Measurements from ENCODE around the gene MRC2.
A peak's percentile ranks its signal among the peaks of the same experiment; 100 is the strongest.

Gene MRC2

DNA sequence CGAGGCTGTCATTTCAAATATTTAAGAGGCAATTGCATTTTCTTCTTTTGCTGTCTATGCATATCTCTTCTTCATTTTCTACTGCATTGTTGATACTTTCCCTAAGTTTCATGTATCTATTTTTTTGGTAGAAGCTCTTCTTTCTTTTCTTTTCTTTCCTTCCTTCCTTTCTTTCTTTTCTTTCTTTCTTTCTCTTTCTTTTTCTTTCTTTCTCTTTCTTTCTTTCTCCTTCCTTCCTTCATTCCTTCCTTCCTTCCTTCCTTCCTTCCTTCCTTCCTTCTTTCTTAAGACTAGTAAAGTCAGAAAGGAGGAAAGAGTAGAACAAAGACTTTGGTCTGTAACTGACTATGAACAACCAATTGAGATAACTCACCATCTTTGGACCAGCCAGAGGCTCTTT lies 33.9 kb downstream of the MRC2 start:
- no peak for DNase-seq

DNA sequence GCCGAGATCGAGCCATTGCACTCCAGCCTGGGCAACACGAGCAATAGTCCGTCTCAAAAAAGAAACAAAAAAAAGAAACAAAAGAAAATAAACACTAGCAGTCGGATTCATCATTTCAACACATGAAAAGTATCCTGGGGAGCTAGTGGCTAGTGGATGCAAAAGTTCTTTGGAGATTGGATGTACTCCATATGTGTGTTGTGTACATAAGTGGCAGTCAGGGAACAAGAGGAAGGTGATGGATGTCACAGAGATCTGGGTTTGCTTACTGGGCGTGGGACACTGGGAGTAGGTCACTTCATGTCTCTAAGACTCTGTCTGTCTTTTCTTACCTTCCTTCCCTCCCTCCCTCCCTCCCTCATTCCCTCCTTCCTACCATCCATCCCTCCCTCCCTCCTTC lies 35.4 kb downstream of the MRC2 start:
- no peak for DNase-seq

DNA sequence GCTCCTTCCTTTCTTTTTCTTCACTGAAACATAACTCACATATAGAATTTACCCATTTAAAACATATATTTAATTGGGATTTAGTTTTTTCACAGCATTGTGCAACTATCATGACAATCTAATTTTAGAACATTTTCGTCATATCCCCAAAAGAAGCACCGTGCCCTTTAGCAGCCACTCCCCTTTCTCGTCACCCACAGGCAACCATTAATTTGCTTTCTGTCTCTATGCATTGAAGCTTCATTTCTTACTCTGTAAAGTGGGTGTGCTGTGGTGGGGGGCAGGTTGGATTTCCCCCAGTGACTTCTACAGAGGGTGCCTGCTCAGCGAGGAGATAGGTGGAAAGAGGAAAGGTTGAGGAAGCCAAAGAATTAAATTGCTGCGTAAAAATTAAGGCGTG lies 35.8 kb downstream of the MRC2 start:
- no peak for DNase-seq

DNA sequence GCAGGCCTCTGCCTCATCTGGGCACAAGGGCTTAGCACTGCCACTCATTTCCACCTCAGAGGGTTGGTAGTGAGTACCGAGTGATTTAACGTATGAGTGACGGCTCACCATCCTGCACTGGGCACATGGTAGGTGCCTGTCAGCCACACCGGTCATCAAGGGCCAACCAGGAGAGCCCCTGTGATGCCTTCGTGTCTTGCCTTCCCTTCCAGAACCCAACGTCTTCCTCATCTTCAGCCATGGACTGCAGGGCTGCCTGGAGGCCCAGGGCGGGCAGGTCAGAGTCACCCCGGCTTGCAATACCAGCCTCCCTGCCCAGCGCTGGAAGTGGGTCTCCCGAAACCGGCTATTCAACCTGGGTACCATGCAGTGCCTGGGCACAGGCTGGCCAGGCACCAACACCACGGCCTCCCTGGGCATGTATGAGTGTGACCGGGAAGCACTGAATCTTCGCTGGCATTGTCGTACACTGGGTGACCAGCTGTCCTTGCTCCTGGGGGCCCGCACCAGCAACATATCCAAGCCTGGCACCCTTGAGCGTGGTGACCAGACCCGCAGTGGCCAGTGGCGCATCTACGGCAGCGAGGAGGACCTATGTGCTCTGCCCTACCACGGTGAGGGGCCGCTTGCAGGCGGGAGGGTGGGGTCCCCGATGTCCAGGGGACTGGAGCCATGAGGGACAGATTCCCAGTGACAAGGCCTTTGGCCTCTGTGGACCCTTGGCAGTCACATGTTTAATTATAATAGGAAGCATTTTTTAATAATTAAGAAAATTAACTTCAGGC lies 37.1 kb downstream of the MRC2 start:
- DNase-seq = no peak

DNA sequence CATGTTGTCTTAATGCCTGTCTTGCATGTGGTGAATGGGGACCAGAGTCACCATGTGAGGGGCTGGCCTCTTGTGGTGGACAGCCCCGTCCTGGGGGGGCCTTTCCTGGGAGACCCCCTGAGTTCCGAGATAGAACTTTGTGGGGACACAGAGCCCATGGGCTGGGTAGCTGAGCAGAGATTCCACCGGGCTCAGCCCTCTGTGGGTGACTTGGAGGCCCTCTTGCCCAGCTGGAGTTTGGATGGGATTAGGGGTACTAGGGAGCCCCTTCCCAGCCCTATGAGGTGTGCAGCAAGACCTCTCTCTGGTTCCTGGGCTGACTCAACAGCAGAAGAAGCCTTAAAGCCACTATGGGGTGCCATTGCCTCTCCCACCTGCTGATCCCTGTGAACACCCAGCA lies 38.1 kb downstream of the MRC2 start:
- DNase-seq = no peak

DNA sequence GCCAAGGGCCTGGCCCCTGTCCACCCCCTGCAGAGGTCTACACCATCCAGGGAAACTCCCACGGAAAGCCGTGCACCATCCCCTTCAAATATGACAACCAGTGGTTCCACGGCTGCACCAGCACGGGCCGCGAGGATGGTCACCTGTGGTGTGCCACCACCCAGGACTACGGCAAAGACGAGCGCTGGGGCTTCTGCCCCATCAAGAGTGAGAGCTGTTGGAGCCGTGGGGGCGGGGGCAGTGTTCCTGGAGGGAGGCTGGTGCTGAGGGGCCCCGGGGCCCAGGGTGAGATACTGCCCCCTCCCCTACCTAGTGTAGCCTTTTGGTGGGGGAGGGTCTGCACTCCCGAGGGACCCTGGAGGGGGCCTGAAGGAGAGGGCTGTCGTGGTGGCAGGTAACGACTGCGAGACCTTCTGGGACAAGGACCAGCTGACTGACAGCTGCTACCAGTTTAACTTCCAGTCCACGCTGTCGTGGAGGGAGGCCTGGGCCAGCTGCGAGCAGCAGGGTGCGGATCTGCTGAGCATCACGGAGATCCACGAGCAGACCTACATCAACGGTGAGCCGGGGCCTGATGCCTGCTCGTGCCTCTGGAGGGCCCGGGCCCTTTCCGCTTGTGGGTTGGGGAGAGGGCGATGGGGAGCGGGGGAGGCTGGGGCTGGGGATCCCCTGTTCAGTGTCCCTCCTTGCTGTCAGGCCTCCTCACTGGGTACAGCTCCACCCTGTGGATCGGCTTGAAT lies 38.8 kb downstream of the MRC2 start:
- DNase-seq = no peak

DNA sequence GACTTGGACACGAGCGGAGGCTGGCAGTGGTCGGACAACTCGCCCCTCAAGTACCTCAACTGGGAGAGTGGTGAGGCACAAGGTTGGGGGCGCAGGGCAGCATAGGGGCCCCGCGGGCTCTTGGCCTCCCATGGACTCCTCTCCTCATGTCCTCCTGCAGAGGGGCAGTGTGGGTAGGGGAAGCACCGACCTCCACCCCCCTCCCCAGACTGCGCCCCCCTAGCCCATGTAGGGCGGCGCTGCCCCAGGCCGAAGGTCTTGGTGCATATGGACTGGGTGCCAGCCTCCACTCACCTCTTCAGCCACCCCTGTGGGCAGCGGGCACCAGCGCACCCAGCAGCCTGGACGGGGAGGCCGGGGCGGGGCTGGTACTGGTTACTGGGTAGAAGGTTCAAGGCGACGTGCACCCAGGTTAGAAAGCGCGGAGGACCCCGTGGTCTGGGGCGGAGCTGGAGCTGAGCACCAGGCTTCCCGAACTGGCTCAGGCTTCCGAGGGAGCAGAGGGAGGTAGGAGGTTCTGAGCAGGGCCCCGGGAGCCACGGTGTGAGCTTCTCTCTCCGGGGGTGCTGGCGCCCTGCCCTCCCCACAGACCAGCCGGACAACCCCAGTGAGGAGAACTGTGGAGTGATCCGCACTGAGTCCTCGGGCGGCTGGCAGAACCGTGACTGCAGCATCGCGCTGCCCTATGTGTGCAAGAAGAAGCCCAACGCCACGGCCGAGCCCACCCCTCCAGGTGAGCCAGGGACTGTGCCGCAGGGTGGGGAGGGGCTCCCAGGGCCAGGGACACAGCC lies 39.5 kb downstream of the MRC2 start:
- DNase-seq = no peak

DNA sequence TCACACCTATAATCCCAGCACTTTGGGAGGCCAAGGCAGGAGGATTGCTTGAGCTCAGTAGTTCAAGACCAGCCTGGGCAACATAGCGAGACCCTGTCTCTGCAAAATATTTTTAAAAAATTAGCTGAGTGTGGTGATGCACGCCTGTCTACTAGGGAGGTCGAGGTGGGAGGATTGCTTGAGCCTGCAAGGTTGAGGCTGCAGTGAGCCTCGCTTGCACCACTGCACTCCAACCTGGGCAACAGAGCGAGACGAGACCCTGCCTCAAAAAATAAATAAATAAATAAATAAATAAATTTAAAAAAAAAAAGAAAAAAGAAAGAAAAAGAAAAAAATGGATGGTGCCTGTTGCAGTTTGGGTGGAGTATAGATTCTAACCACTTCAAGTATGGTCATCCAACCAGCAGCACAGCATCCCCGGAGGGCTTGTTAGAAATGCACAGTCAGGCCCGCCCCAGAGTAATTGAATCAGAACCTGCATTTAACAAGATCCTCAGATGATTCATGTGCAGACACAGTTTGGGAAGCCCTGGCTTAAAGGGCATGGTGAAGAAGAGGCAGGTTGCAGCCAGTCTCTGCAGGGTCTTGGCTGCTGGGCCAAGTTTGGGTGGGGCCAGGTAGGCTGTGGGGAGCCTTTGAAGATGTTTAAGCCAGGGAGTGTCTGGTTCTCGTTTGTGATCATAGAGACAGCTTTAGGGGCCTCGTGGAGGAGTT lies 40.8 kb downstream of the MRC2 start:
- no peak for DNase-seq

DNA sequence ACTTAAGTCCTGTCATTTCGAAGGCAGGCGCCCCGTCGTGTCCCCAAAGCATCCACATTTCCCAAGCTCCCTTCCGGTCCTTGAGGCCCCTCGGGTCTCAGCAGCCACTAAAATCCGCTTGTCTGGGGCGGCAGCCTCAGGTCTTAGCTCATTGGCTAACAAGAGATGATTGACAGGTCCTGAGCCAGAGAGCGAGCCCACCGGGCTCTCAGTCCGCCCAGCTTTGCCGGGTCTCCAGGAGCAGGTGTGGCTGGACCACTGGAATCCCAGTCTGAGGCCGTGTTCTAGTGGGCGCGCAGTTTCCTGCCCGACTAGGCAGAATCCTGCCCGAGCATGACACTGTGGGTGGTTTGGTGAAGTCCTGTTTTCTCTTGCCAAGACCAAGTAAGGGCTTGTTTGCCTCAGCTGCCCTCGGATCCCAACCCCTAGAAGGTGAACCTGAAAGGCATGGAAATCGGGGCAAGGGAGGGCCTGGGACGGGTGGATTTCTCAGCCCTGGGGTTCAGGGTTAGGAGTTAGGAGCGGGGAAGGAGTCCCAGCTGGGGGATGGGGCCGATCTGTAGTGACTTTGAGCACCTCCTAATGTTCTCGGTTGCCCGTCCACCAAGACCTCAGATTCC lies 42.8 kb downstream of the MRC2 start:
- DNase-seq = no peak

DNA sequence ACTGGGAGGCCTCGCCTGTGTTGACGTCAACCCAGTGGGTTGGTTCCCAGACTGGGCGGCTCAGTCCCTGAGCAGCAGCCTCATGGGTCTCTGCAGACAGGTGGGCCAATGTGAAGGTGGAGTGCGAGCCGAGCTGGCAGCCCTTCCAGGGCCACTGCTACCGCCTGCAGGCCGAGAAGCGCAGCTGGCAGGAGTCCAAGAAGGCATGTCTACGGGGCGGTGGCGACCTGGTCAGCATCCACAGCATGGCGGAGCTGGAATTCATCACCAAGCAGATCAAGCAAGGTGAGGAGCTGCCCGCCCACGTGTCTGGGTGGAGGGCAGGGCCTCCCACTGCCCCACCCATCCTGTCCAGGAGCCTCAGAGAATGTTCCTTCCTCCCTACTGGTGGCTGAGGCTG lies 44.1 kb downstream of the MRC2 start:
- DNase-seq = peak; percentile 70

DNA sequence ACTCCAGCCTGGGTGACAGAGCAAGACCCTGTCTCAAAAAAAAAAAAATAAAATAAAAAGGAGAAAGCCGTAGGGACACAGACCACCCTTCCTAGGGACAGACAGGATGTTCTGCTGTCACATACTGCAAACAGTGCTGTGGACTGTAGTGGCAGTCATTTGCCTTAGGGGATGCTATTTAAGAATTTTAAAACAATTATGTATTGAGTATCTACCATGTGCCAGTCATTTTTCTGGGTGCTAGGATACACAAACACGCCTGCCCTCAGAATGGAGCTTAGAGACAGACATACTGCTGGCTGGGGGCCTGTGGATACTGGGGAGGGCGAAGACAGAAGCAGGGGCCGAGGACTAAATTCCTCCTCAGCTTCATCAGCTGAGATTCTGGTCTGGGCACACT lies 45.5 kb downstream of the MRC2 start:
- no peak for DNase-seq

DNA sequence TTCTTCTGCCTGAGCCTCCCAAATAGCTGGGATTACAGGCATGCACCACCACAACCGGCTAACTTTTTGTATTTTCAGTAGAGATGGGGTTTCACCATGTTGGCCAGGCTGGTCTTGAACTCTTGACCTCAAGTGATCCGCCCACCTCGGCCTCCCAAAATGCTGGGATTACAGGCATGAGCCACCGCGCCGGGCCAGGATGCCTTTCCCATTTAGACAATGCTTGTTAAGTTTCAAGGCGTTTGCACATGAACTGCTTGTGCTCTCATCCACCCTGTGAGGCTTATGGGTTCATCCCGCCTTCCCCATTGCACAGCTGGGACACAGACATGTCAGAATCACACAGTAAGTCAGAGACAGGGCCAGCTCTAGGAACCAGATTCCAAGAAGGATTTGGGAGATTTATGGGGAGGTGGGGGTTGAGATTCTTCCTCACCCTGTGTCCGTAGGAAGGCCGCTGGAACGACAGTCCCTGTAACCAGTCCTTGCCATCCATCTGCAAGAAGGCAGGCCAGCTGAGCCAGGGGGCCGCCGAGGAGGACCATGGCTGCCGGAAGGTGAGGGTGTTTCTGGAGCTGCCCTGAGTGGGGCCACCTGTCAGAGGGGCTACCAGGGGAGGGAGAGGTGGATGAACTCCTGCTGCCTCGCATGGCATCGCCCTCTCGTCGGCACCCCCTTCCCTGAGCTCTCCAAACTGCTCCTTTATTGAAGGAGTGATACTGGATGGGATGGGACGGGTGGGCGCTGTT lies 46.3 kb downstream of the MRC2 start:
- DNase-seq = no peak

DNA sequence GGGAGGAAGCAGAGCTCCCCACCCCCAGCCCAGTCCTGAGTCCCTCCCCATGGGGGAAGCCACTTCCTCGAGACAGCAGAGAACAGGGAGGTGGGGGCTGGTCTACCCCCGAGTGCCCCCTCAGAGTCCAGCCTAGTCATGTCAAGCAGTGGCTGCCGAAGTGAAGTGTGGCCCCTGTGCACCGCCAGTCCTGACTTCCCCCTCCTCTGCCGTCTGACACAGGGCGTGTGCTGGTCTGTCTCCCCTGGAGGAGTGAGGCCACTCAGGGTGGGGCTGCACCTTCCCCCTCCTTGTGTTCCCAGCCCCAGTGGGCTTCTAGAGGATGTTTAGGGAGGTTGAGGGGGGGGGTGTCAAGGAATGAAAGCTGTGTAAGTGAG lies 46.9 kb downstream of the MRC2 start:
- no peak for DNase-seq

DNA sequence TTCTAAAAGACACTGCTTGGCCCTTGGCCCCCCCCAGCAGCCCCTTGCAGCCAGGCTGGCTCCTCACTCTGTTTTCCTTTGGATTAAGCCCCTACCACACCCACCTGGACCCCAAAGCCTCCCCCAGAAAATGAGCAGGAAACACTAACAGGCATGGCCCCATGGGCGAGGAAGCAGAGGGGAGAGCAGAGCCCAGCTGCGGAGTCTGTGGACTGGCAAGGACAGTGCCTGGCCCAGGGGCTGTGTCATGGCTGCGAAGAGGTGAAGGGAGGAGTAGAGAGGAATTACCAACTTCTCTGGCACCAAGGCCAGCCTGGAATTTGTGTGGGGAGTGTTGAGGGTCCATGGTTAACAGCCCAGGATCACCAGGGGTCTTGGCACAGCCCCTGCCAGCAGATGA lies 47.4 kb downstream of the MRC2 start:
- DNase-seq = no peak

DNA sequence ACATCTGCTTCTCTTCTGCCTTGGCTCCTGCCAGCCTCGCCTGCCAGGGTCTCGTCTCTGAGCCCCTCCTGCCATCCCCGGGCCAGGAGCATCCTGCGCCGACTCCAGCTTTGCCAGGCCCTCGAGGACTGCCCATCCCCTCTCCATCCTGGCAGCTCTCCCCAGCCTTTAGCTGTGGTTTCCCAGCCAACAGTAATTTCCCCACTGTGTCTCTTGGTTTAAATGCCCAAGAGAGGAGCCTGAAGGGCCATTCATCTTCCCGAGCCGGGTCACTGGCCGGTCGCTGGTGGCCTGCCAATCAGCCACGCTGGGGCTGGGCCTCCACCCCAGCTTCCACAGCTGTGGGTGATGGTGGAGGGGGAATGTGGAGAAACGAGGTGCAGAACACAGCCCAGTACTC lies 47.8 kb downstream of the MRC2 start:
- DNase-seq = no peak

DNA sequence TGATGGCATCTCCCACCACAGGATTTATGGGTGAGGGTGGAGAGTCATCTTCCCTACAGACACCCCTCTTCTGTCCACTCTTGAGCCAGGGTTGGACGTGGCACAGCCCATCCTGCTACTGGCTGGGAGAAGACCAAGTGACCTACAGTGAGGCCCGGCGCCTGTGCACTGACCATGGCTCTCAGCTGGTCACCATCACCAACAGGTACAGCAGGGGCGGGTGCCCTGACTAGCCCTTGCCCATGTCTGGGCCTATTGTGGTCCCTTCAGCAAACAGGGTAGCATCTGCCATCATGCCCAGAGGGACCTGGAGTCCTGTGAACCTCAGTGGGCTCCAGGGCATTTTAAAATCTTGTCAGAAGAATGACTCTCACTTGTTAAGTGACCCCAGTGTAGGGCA lies 48.2 kb downstream of the MRC2 start:
- DNase-seq = no peak

DNA sequence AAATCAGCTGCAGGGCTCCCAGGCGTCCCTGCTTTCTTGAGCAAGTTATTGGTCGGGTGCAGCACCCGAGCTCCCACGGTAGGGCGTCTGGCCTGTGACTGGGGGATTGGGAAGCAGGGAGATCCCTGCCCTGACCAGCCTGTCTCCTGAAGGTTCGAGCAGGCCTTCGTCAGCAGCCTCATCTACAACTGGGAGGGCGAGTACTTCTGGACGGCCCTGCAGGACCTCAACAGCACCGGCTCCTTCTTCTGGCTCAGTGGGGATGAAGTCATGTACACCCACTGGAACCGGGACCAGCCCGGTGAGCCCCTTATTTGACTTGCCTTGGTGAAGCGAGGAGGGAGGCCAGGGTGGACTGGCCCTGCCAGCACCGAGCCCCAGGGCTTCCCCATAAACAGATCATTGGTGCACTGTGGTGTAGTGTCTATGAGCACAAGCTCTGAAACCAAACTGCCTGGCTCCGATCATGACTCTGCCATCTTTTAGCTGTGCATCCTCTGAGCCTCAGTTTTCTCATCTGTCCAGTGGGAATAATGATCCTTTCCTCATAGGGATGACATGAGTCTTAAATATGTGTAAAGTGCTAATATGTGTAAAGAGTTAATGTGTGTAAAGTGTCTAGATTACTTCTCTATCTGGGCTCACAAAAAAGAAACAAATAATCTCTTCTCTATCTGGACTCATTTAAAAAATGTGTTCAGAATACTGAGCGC lies 48.9 kb downstream of the MRC2 start:
- no peak for DNase-seq

DNA sequence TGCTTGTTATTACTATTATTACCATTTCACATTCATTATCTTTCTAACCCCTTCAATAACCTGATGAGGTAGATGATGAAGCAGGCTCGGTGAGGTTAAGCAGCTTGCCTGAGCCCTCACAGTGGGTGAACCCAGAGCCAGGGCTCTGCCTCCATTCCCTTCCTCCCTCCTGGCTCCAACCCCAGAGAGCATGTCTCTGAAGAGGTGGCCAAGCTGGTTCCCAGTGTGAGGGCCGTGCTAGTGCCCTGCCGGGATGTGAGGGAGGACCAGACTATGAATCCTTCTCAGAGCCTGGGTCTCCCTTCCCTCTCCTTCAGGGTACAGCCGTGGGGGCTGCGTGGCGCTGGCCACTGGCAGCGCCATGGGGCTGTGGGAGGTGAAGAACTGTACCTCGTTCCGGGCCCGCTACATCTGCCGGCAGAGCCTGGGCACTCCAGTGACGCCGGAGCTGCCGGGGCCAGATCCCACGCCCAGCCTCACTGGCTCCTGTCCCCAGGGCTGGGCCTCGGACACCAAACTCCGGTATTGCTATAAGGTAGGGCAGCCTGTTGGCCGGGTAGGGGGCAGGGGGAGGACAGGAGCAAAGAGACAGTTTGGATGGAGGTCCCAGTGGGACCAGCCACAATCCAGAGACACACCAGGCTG lies 49.6 kb downstream of the MRC2 start:
- DNase-seq = no peak

DNA sequence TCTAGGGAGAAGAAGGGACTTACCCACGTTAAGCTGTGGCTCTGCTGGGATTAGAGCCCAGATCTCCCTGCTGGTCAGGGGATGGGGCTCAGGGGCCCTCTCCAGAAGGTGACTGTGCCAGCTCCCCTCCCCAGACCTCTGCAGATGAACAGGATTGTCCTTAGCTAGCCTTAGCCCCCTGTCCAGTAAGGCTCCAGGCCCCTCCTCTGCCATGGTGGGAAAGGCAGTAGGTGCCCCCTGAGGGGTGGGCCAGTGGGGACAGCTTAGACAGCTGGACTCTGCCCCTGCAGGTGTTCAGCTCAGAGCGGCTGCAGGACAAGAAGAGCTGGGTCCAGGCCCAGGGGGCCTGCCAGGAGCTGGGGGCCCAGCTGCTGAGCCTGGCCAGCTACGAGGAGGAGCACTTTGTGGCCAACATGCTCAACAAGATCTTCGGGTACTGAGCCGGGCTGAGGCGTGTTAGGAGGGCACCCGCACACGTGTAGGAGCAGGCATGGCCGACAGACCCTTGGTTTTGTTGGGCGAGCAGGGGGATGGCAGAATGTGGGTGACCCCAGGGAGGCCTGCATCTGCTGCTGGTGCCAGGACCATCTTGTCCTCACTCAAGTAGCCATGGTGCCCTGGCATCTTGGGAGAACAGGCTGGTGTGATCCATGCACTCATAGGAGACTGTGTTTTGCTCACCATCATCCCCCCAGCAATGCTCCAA lies 50.9 kb downstream of the MRC2 start:
- DNase-seq = no peak

DNA sequence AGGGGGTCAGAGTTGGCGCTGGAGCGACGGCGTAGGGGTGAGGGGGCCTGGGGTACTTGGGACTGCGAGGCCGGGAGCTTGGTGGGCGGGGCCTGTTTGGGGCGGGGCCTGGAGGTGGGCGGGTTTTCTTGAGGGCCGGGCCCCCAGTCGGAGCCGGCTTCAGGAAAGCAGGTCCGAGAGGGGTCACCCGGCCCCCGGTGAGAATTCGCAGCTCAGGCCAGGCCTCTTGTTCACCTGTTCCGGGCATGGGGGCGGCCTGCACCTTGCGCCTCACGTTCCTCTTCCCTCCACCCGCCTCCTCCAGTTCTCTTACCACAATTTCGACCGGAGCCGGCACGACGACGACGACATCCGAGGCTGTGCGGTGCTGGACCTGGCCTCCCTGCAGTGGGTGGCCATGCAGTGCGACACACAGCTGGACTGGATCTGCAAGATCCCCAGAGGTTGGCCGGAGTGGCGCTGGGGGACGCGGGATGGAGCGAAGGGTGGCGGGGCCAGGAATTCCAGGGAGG lies 52.5 kb downstream of the MRC2 start:
- DNase-seq = no peak

Measured in NCI-H345 (cell line).